Left ventricle myocardium inferior (tissue), 1 donor: ENCODE measurements around the gene RBM38. TPM values are rescaled to one million over a fixed set of nuclear protein-coding genes. Genes with fewer than 3 reads are reported as not detected.

Experiments used
- DNase-seq: peaks from one replicate; pipeline ENCODE4 v3.0.0-alpha.2; 2020
- H3K27ac ChIP-seq: fragments of 200-600 bp; replicated peaks from 2 replicates; pipeline ENCODE4 v1.8.0; 2021
- H3K27me3 ChIP-seq: fragments of 200-600 bp; 2 replicates; pipeline ENCODE4 v1.8.0; 2021; ENCODE audit warnings: low read depth
- H3K36me3 ChIP-seq: fragments of 200-600 bp; 2 replicates; pipeline ENCODE4 v1.8.0; 2021
- H3K4me1 ChIP-seq: fragments of 200-600 bp; 2 replicates; pipeline ENCODE4 v1.8.0; 2021
- H3K4me3 ChIP-seq: fragments of 200-600 bp; 2 replicates; pipeline ENCODE4 v1.8.0; 2021; ENCODE audit warnings: mild to moderate bottlenecking, moderate library complexity
- H3K9me3 ChIP-seq: fragments of 200-600 bp; replicated peaks from 2 replicates; pipeline ENCODE4 v1.8.0; 2021
- intact Hi-C: fragments of 100-400 bp; cut with micrococcal nuclease; formaldehyde crosslinking; loops from one replicate; pipeline ENCODE4 v1.11.0; 2022
- total RNA-seq: library from RNA; stranded (reverse); fragmentation: NEBNext Ultra II Directional; extraction: Animal tissue kit (Norgen Biotek cat#: 25700); gene quantifications from one replicate; pipeline ENCODE4 v1.2.1, GENCODE V29; 2021
- TF ChIP-seq, protein P1 (sequence below): fragments of 200-600 bp; IDR thresholded peaks from 2 replicates; pipeline ENCODE4 v1.8.0; 2021; ENCODE audit warnings: antibody characterized with exemption, mild to moderate bottlenecking, borderline replicate concordance
- donor health status: DM: no; HTN: yes; CAD: no; lungs with severe emphysema.

Gene RBM38
- total RNA-seq, 1 donor from 2014 or later: 75.5 TPM

DNA sequence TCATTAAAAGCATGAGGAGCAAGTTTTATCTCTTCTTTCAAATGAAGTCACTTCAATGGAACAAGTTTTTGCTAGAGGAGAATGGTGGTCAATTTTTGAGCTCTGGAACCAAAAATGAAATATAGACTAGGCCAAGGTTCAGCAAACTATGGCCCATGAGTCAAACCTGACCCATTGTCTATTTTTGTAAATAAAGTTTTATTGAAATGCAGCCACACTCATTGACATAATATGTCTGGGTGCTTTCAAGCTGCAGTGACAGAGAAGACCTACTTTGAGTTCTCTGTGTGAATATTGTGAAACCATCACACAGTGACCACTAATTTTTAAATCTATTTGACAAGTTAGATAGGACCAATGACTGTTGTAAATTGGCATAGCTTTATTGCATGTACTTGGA lies 26.7 kb upstream of the RBM38 start:
- Histone ChIP-seq H3K9me3 (no peaks in the 10 kb centered on the region), H3K36me3 (peaks cover 80% of the 10 kb centered on the region), H3K4me3 (no peak overlapping the region), H3K4me1 (no peaks in the 10 kb centered on the region), H3K27me3 (no peaks in the 10 kb centered on the region), H3K27ac (no peak overlapping the region)
- DNase-seq: no peak
- intact Hi-C loops: no loop called here
- TF ChIP-seq, protein P1, sequence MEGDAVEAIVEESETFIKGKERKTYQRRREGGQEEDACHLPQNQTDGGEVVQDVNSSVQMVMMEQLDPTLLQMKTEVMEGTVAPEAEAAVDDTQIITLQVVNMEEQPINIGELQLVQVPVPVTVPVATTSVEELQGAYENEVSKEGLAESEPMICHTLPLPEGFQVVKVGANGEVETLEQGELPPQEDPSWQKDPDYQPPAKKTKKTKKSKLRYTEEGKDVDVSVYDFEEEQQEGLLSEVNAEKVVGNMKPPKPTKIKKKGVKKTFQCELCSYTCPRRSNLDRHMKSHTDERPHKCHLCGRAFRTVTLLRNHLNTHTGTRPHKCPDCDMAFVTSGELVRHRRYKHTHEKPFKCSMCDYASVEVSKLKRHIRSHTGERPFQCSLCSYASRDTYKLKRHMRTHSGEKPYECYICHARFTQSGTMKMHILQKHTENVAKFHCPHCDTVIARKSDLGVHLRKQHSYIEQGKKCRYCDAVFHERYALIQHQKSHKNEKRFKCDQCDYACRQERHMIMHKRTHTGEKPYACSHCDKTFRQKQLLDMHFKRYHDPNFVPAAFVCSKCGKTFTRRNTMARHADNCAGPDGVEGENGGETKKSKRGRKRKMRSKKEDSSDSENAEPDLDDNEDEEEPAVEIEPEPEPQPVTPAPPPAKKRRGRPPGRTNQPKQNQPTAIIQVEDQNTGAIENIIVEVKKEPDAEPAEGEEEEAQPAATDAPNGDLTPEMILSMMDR: no peak

GRCh38 chr20:57369596-57369995 lies 21.6 kb upstream of the RBM38 start:
- intact Hi-C loops: no loop called here
- Histone ChIP-seq H3K9me3 (no peaks in the 10 kb centered on the region), H3K36me3 (peaks cover 100% of the 10 kb centered on the region), H3K4me3 (no peak overlapping the region), H3K27me3 (no peaks in the 10 kb centered on the region), H3K4me1 (peaks cover 7% of the 10 kb centered on the region), H3K27ac (no peak overlapping the region)
- TF ChIP-seq, protein P1: no peak
- DNase-seq: no peak

GRCh38 chr20:57370316-57370715 lies 20.9 kb upstream of the RBM38 start:
- peaks cover 14% of the 10 kb centered on the region for H3K4me1 ChIP-seq
- H3K27me3 ChIP-seq: no peaks in the 10 kb centered on the region
- peaks cover 100% of the 10 kb centered on the region for H3K36me3 ChIP-seq
- H3K9me3 ChIP-seq: no peaks in the 10 kb centered on the region
- TF ChIP-seq, protein P1: no peak
- no peak overlapping the region for H3K4me3 ChIP-seq
- H3K27ac ChIP-seq: no peak overlapping the region
- no peak for DNase-seq
- intact Hi-C loops: no loop called here

DNA sequence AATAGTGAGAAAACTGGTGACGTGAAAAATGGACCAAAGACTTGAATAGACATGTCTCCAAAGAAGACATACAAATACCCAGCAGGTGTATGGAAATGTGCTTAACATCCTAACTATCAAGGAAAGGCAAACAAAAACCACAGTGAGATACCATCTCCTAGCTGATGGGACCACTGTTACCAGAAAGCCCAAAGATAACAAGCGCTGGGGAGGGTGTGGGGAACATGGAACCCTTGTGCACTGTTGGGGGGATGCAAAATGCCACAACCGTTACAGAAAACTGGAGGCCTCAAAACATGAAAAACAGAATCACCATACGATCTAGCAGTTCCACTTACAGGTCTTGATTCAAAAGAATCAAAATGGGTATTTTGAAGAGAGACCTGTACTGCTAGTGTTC lies 19.8 kb upstream of the RBM38 start:
- Histone ChIP-seq H3K4me3 (no peak overlapping the region), H3K4me1 (peaks cover 19% of the 10 kb centered on the region), H3K36me3 (peaks cover 100% of the 10 kb centered on the region), H3K27ac (no peak overlapping the region), H3K27me3 (no peaks in the 10 kb centered on the region), H3K9me3 (no peaks in the 10 kb centered on the region)
- intact Hi-C loops: no loop called here
- TF ChIP-seq, protein P1: no peak
- no peak for DNase-seq

GRCh38 chr20:57372157-57372556 lies 19.0 kb upstream of the RBM38 start:
- Histone ChIP-seq H3K4me3 (no peak overlapping the region), H3K9me3 (no peaks in the 10 kb centered on the region), H3K27ac (no peak overlapping the region), H3K4me1 (peaks cover 19% of the 10 kb centered on the region), H3K27me3 (no peaks in the 10 kb centered on the region), H3K36me3 (peaks cover 98% of the 10 kb centered on the region)
- intact Hi-C loops: no loop called here
- TF ChIP-seq, protein P1: no peak
- DNase-seq: no peak
